ENCODE measurements around the gene FGD3. TPM values are rescaled to one million over a fixed set of nuclear protein-coding genes. Genes with fewer than 3 reads are reported as not detected.

FGD3 gene
- total and polyA plus RNA-seq, 2 donors (not counting 1 experiment from before 2014, with no cell fraction given) = 130 to 134 TPM

GRCh38 chr9:93068956-93069355 lies 121.6 kb downstream of the FGD3 start:
- CTCF ChIA-PET = interaction anchor here (1.4 kb wide), 1 partner anchor 18 kb away, joined by 4 read pairs; no protein-coding TSS in a partner anchor
- WGBS (ENCODE audit: insufficient coverage) = no CpG with 5 or more reads among the region's 4 CpGs

GRCh38 chr9:93071464-93071863 lies 124.1 kb downstream of the FGD3 start:
- no peaks in the 10 kb centered on the region for H3K9me3 Mint-ChIP-seq (ENCODE audit: insufficient read depth)
- WGBS (ENCODE audit: insufficient coverage) = 96% methylated on average over 6 of the region's 7 CpGs
- CTCF ChIA-PET = no interaction called here
- Histone ChIP-seq H3K4me2 (replicated peaks; ENCODE audit: low read depth, low read length, poor library complexity, severe bottlenecking) (no peak overlapping the region), H4K20me1 (ENCODE audit: control insufficient read depth, insufficient read depth, low read length, poor library complexity, severe bottlenecking) (peaks cover 30% of the 10 kb centered on the region), H3K27ac (ENCODE audit: low read length in 2 of 2) (no peak overlapping the region), H2AFZ (ENCODE audit: insufficient read depth, low read depth, low read length, poor library complexity, severe bottlenecking) (no peak overlapping the region), H3K4me3 (ENCODE audit: control extremely low read depth in 1 of 5, extremely low read depth in 1 of 5, insufficient read depth in 1 of 5, low read depth in 2 of 5, low read length in 4 of 5) (no peak overlapping the region), H3K4me1 (ENCODE audit: control insufficient read depth in 2 of 2, insufficient read depth in 2 of 2, low read length in 2 of 2) (peaks cover 9 to 10% of the 10 kb centered on the region in 2 donors), H3K27me3 (replicated peaks in 1 of 4; ENCODE audit: control extremely low read depth in 1 of 4, control insufficient read depth in 3 of 4, insufficient read depth in 4 of 4, low read length in 3 of 4) (no peaks in the 10 kb centered on the region), H3K9me3 (ENCODE audit: control extremely low read depth in 1 of 3, control insufficient read depth in 2 of 3, insufficient read depth in 1 of 3, low read length in 2 of 3) (no peaks in the 10 kb centered on the region), H3K36me3 (replicated peaks in 1 of 2; ENCODE audit: control extremely low read depth in 1 of 2, control insufficient read depth in 1 of 2, extremely low read depth in 1 of 2, insufficient read depth in 2 of 2, low read length in 1 of 2) (peaks cover 4 to 41% of the 10 kb centered on the region in 2 experiments), H3K79me2 (ENCODE audit: control insufficient read depth, insufficient read depth, low read length) (peaks cover 83% of the 10 kb centered on the region), H3K9ac (ENCODE audit: low read length) (no peak overlapping the region)
- TF ChIP-seq CTCF (IDR thresholded peaks at IDR 0.05) = no peak
- no peak for TF ChIP-seq EZH2 (IDR thresholded peaks at IDR 0.05; ENCODE audit: borderline replicate concordance, insufficient read depth, low read depth, low read length, poor library complexity, severe bottlenecking)
- H3K27me3 Mint-ChIP-seq = no peaks in the 10 kb centered on the region
- ATAC-seq (ENCODE audit: low read depth) = no peak
- intact Hi-C loops (cut with micrococcal nuclease) = no loop called here
- no peak overlapping the region for H3K27ac Mint-ChIP-seq
- POLR2A ChIA-PET = no interaction called here
- H3K4me3 Mint-ChIP-seq = no peak overlapping the region
- peaks cover 26% of the 10 kb centered on the region for H3K4me1 Mint-ChIP-seq
- no peak for DNase-seq

More at GRCh38 chr9:93068956-93069355, 121.6 kb downstream of the FGD3 start:
- Histone ChIP-seq H3K9me3 (ENCODE audit: control extremely low read depth in 1 of 3, control insufficient read depth in 2 of 3, insufficient read depth in 1 of 3, low read length in 2 of 3) (no peaks in the 10 kb centered on the region), H3K4me1 (ENCODE audit: control insufficient read depth in 2 of 2, insufficient read depth in 2 of 2, low read length in 2 of 2) (peaks cover 28 to 31% of the 10 kb centered on the region in 2 donors), H3K36me3 (replicated peaks in 1 of 2; ENCODE audit: control extremely low read depth in 1 of 2, control insufficient read depth in 1 of 2, extremely low read depth in 1 of 2, insufficient read depth in 2 of 2, low read length in 1 of 2) (peaks cover 4 to 52% of the 10 kb centered on the region in 2 experiments), H3K79me2 (ENCODE audit: control insufficient read depth, insufficient read depth, low read length) (peaks cover 95% of the 10 kb centered on the region), H3K27ac (ENCODE audit: low read length in 2 of 2) (no peak overlapping the region), H3K4me2 (replicated peaks; ENCODE audit: low read depth, low read length, poor library complexity, severe bottlenecking) (no peak overlapping the region), H3K4me3 (ENCODE audit: control extremely low read depth in 1 of 5, extremely low read depth in 1 of 5, insufficient read depth in 1 of 5, low read depth in 2 of 5, low read length in 4 of 5) (no peak overlapping the region), H2AFZ (ENCODE audit: insufficient read depth, low read depth, low read length, poor library complexity, severe bottlenecking) (no peak overlapping the region), H3K9ac (ENCODE audit: low read length) (no peak overlapping the region), H3K27me3 (replicated peaks in 1 of 4; ENCODE audit: control extremely low read depth in 1 of 4, control insufficient read depth in 3 of 4, insufficient read depth in 4 of 4, low read length in 3 of 4) (no peaks in the 10 kb centered on the region), H4K20me1 (ENCODE audit: control insufficient read depth, insufficient read depth, low read length, poor library complexity, severe bottlenecking) (peaks cover 22% of the 10 kb centered on the region)
- Mint-ChIP-seq H3K4me1 (peaks cover 46% of the 10 kb centered on the region), H3K27me3 (no peaks in the 10 kb centered on the region), H3K4me3 (no peak overlapping the region), H3K9me3 (ENCODE audit: insufficient read depth) (no peaks in the 10 kb centered on the region), H3K27ac (no peak overlapping the region)
- no peak for TF ChIP-seq CTCF (IDR thresholded peaks at IDR 0.05)
- POLR2A ChIA-PET = interaction anchor here (5.4 kb wide), 1 partner anchor 26 kb away, joined by 36 read pairs; the partner anchor contains the start of gene CARD19
- DNase-seq (no peak), ATAC-seq (ENCODE audit: low read depth) (no peak)
- intact Hi-C loops (cut with micrococcal nuclease) = no loop called here

Data from B cell (primary cell).